Stimulated activated CD4-positive, alpha-beta T cell treated with anti-CD3 and anti-CD28 coated beads, Interleukin-2, amount 100 ng/mL, for 24 hours (primary cell): ENCODE measurements around the gene SLC9A5.

Source experiments
- DNase-seq, 2 donors: peaks; one replicate each; pipeline ENCODE4 v3.0.0-alpha.2; 2020

Gene SLC9A5

GRCh38 chr16:67258161-67258835, 9.5 kb downstream of the SLC9A5 start:
- no peak for DNase-seq

DNA sequence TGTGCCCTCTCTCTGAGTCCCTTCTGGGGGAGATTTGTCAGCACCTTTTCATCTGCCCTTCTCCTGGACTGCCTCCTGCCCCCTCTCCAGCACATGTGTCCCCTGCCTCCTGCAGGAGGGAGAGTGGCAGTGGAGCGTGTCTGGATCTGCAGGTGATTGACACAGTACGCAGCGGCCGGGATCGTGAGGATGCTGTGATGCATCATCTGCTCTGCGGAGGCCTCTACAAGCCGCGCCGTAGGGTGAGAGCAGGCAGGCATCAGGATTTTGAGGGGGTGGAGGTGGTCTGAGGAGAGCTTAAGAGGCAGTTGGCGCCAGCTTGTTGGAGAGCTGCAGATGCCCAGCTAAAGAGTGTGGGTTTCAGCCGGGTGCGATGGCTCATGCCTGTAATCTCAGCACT, 10.9 kb downstream of the SLC9A5 start:
- DNase-seq, result no peak

- no peak for DNase-seq
Measured at GRCh38 chr16:67260426-67261063, 11.8 kb downstream of the SLC9A5 start.

- no peak for DNase-seq
Measured at GRCh38 chr16:67263201-67263600, 14.4 kb downstream of the SLC9A5 start.

DNA sequence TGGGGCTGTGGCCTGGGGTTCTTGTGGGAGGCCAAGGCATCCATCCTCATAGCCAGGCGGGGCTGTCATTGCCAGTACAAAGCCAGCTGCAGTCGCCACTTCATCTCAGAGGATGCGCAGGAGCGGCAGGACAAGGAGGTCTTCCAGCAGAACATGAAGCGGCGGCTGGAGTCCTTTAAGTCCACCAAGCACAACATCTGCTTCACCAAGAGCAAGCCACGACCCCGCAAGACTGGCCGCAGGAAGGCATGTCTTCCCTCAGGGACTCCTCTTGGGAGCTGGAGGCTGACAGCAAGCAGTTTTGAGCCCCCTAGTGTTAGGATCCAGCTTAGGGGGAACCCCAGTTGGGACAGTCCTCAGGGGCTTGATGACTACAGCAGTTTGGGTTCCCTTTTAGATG, 15.5 kb downstream of the SLC9A5 start:
- no peak for DNase-seq

DNA sequence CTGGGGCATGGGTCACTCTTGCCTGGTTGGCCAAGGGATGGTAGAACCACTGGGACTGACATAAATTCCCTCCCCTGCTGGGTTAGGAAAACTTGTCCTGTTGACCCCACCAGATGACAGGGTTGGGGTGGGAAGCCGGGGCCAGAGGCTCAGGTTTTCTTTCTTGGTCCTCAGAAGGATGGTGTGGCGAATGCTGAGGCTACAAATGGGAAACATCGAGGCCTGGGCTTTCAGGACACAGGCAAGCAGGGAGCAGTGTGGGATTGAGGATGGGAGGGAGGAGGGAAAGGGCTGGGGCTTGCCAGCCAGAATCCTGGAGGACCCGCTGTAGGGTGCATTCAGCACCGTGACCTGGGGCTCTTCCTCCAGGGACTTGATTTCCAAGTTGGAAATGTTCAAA, 16.1 kb downstream of the SLC9A5 start:
- no peak for DNase-seq

DNA sequence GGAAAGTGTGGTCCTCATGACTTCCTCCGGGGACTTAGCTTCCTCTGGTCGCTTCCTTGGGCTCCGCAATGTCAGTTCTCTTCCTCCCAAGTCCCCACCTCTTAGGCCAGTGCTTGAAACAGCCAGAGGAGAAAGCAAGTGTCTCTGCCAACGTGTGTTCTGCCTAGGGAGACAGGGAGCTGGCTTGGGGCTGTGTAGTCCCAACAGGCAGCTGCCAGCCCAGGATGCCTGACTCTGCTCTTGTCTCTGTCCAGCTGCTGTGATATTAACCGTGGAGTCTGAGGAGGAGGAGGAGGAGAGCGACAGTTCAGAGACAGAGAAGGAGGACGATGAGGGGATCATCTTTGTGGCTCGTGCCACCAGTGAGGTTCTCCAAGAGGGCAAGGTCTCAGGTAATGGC, 17.1 kb downstream of the SLC9A5 start:
- DNase-seq, result no peak

DNA sequence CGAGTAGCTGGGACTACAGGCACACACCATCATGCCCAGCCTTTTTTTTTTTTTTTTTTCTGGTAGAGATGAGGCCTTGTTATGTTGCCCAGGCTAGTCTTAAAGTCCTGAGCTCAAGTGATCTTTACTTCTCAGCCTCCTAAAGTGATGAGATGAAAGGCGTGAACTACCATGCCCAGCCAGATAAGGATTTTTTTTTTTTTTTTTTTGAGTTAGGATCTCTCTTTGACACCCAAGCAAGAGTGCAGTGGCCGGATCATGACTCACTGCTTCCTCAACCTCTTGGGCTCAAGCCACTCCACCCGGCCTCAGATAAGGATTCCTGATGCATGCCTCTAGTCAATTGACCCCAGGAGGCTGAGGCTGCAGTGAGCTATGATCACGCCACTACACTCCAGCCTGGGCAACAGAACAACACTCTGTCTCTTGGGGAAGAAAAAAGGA, 19.4 kb downstream of the SLC9A5 start:
- DNase-seq, result no peak

DNA sequence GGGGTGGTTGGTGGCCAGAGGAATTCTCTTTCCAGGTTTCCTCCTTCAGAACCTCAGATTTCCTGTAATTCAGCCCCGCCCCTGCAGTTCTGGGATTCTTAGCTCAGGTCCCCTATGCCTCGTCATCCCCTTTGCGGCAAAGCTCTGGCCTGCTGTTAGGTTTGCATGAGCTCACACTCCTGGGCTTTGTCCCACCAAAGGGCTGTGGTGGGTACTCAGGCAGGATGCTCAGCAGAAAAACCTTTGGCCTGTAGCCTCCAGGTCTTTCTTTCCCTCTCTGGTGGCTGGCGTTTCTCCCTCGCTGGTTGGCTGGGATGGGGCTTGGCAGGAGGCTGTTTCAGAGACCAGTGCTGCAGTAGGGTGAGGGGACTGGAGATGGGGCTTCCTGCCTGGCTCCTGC, 21.0 kb downstream of the SLC9A5 start:
- no peak for DNase-seq

GRCh38 chr16:67270931-67271338, 22.2 kb downstream of the SLC9A5 start:
- DNase-seq, result no peak

- no peak for DNase-seq
Measured at GRCh38 chr16:67271446-67271845, 22.7 kb downstream of the SLC9A5 start.

DNA sequence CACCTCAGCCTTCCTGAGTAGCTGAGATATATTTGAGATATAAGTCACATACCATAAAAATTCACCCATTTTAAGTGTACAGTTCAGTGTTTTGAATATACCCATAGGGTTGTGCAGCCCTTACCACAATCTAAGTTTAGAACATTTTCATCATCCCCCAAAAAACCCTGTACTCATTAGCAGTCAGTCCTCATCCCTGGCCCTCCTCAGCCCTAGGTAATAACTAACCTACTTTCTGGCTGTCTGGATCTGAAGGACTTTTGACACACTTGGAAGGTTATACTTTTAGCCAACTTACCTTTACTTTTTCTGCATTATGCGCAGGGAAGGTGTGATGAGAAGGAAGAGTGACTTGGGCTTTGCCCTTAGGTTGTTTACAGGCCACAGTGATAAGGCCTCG, 26.5 kb downstream of the SLC9A5 start:
- DNase-seq, result no peak

DNA sequence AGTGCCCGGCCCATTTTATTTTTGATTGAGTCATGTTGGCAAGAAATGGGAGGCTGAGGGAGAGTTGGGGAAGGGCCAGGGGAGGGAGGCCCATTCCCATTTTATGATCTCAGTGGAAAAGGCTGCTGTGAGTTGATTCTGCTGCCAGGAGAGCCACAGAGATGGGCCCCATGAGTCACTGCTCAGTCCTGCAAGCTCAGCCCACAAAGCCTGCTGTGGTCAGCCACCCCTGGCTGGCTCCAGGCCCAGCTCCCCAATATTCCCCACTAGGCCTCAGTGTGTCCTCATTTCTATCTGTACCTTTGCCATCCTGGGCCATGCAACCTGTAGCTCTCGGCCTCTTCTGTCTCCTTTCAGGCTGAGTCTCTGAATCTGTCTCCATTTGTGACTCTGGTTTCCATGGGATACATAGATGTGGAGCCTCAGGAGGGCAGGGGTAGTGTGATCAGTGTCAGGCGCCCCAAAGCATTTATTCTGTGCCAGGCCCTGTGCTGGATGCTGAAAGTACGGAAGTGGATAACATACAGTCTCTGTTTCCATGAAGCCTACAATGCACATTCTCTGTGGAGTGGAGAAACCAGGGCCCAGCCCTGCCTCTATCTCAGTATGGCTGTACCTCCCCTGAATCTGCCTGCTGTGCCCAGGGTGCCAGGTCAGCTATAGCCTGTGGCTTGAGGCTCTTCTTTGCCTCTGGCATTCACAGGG, 28.7 kb downstream of the SLC9A5 start:
- DNase-seq, result peak in 1 of 2 donors; percentile 54

DNA sequence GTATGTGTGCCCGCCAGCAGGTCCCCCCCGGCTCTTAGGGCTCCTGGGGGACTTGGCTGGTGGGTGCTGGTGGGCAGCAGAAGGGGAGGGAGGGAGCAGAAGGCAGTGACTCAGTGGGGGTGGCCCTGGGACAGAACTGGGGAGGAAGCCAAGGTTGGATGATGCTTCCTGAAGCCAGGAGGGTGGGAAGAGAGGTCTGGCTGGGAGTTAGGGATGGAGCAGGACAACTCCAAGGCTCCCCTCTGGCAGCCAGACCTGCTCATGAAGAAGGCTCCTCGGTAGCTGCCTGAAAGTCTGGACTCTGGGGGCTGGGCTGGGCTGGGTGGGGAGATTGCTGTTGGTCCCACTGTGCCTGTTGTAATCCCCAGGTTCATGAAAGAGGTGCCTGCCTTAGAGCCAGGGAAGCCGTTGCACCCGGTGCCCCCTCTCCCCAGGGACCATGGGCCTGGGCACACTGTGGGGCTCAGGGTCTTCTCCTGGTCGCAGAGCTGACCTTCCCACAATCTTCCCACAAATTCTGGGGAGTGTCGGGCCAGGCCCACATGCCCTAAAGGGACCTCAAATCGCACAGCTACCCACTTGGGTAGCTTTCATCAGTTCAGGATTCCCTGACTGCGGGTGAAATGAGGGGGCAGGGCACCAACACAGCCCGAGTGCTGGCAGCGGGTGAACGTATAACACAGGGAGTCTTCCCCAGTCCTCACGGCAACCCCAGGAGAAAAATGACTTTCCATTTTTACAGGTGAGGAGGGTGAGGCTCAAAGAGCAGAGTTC, 29.4 kb downstream of the SLC9A5 start:
- no peak for DNase-seq

DNA sequence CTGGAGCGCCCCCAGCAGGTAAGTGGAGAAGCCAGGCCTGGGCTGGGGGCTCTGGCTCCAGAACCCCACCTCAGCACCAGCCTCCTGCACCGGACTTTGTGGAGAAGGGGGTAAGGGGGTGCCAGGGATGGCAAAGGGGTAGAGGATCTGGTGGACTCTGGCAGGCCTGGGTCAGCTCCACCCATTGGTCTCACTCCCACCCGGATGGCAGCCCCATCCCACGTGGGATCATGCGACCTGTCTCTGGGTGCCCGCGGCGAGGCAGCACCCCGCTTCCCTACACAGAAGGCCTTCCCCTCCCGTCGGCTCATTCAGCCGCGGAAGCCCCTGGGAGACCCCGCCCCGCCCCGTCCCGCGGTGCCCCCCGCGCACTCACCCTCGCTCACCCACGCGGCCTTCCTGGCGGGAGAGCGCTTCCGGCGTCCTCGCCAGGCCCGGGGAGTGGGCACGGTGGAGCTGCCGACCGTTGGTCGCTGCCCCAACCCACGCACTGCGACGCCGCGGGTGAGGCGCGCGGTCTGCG, 30.1 kb downstream of the SLC9A5 start:
- DNase-seq, result peak in 1 of 2 donors; percentile 65

GRCh38 chr16:67279296-67280089, 30.7 kb downstream of the SLC9A5 start, which contains the start of gene PLEKHG4:
TSS of gene PLEKHG4 (plus strand) at chr16:67279532. CDS start at chr16:67280045, 513 bp downstream.
- peak; percentile 83 to 85 for DNase-seq

- DNase-seq, result no peak
Measured at GRCh38 chr16:67280090-67281015, 31.6 kb downstream of the SLC9A5 start.

DNA sequence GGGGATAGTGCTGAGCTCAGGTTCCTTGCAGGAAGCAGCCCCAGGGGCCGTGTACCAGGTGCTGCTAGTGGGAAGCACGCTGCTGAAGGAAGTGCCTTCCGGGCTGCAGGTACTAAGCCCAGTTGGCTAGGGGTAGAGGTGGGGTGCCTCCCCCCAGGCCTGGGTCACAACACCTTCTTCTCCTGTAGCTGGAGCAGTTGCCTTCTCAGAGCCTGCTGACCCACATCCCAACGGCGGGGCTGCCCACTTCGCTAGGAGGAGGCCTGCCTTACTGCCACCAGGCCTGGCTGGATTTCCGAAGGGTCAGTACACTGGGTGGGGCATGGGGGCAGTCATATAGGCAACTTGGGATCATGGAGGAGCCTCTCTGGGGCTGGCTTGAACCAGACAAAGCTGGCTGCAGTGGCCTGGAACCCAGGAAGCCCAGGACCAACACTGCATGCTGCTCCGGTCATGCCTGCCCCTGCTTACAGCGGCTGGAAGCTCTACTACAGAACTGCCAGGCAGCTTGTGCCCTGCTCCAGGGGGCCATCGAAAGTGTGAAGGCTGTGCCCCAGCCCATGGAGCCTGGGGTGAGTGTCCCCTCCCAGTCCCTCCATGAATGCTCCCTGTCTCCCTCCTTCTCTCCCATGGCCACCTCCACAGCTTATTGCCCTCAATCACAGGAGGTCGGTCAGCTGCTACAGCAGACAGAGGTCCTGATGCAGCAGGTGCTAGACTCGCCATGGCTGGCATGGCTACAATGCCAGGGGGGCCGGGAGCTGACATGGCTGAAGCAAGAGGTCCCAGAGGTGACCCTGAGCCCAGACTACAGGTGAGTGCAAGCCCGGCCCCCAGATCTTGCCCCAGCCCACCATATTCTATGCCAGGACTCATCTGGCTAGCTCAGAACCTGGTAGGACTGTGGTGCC, 33.0 kb downstream of the SLC9A5 start:
- no peak for DNase-seq

DNA sequence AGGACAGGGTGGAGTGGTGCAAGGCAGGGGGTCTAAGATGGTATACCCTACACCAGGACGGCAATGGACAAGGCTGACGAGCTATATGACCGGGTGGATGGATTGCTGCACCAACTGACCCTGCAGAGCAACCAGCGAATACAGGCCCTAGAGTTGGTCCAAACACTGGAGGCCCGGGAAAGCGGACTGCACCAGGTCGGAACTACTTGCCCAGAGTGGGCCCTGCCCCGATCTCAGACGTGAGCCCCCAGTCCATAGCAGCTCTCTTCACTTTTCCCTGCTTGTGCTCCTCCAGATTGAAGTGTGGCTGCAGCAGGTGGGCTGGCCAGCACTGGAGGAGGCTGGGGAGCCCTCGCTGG, 33.6 kb downstream of the SLC9A5 start:
- no peak for DNase-seq
